HAP-1 (cell line): Measurements from ENCODE around the gene CAGE1.
"Not testable (repeated sequence)": the region's sequence is repeated elsewhere in the genome, so short reads cannot be mapped to it uniquely, and the experiment has no call there.

ENCODE experiments used
- DNase-seq, 2 experiments: peaks; one replicate each; pipeline ENCODE4 v3.0.0-alpha.2; 2016 to 2020; ENCODE audit warnings: low spot score in 2 of 2
- H3K27me3 ChIP-seq: fragments of 250-450 bp; sonication (Bioruptor Pico); 2 replicates; pipeline ENCODE4 v1.5.1; 2020; ENCODE audit warnings: low read depth, mild to moderate bottlenecking, moderate library complexity
- H3K36me3 ChIP-seq: fragments of 250-450 bp; sonication (Bioruptor Pico); replicated peaks from 2 replicates; pipeline ENCODE4 v1.5.1; 2020; ENCODE audit warnings: mild to moderate bottlenecking
- H3K4me1 ChIP-seq: fragments of 250-450 bp; sonication (Bioruptor Pico); 2 replicates; pipeline ENCODE4 v1.5.1; 2020; ENCODE audit warnings: mild to moderate bottlenecking
- H3K4me3 ChIP-seq: fragments of 250-450 bp; sonication (Bioruptor Pico); 2 replicates; pipeline ENCODE4 v1.5.1; 2020; ENCODE audit warnings: mild to moderate bottlenecking, moderate library complexity
- H3K9me3 ChIP-seq: fragments of 250-450 bp; sonication (Bioruptor Pico); 2 replicates; pipeline ENCODE4 v1.5.1; 2020; ENCODE audit warnings: mild to moderate bottlenecking, moderate library complexity
- in situ Hi-C: fragments of 300-500 bp; cut with MboI; formaldehyde crosslinking; loops from 3 replicates; pipeline ENCODE4 v1.14.3; 2020; ENCODE audit warnings: low sequenced_read_pairs, inconsistent platforms, mixed read lengths

CAGE1 gene

GRCh38 chr6:7341989-7342742, 47.4 kb downstream of the CAGE1 start:
- H3K27me3 ChIP-seq: no peaks in the 10 kb centered on the region; the same call in 1 of the 2 replicates
- no peaks in the 10 kb centered on the region for H3K9me3 ChIP-seq
- in situ Hi-C loops: no loop called here
- H3K4me1 ChIP-seq: peaks cover 5% of the 10 kb centered on the region
- H3K36me3 ChIP-seq: no peaks in the 10 kb centered on the region
- H3K4me3 ChIP-seq: no peak overlapping the region
- DNase-seq: no peak

- in situ Hi-C loops: no loop called here
- H3K36me3 ChIP-seq: no peaks in the 10 kb centered on the region
- H3K27me3 ChIP-seq: no peaks in the 10 kb centered on the region; the same call in 1 of the 2 replicates
- no peaks in the 10 kb centered on the region for H3K9me3 ChIP-seq
- H3K4me1 ChIP-seq: peaks cover 5% of the 10 kb centered on the region
- H3K4me3 ChIP-seq: no peak overlapping the region
- DNase-seq: no peak
These were observed 48.3 kb downstream of the CAGE1 start for GRCh38 chr6:7341271-7341670.

GRCh38 chr6:7339007-7339732, 50.4 kb downstream of the CAGE1 start:
- H3K9me3 ChIP-seq, H3K27me3 ChIP-seq, H3K4me3 ChIP-seq, H3K36me3 ChIP-seq, in situ Hi-C loops, H3K4me1 ChIP-seq: not testable (repeated sequence)
- DNase-seq: peak; percentile 22 to 55

- in situ Hi-C loops: no loop called here
- Histone ChIP-seq H3K36me3 (no peaks in the 10 kb centered on the region), H3K27me3 (no peaks in the 10 kb centered on the region; the same call in 1 of the 2 replicates), H3K4me3 (no peak overlapping the region), H3K4me1 (no peaks in the 10 kb centered on the region), H3K9me3 (no peaks in the 10 kb centered on the region)
- no peak for DNase-seq
These were observed 51.5 kb downstream of the CAGE1 start for GRCh38 chr6:7338031-7338430.

- in situ Hi-C loops: no loop called here
- no peaks in the 10 kb centered on the region; the same call in 1 of the 2 replicates for H3K27me3 ChIP-seq
- H3K4me3 ChIP-seq: no peak overlapping the region
- H3K36me3 ChIP-seq: no peaks in the 10 kb centered on the region
- H3K4me1 ChIP-seq: no peaks in the 10 kb centered on the region
- DNase-seq: no peak
- no peaks in the 10 kb centered on the region for H3K9me3 ChIP-seq
These were observed 54.0 kb downstream of the CAGE1 start for GRCh38 chr6:7335519-7335918.

GRCh38 chr6:7334685-7335084, 54.9 kb downstream of the CAGE1 start:
- DNase-seq: no peak
- no peaks in the 10 kb centered on the region for H3K36me3 ChIP-seq
- in situ Hi-C loops: no loop called here

GRCh38 chr6:7332090-7332745, 57.3 kb downstream of the CAGE1 start:
- H3K36me3 ChIP-seq: no peaks in the 10 kb centered on the region
- no peak for DNase-seq
- no peak overlapping the region for H3K4me3 ChIP-seq
- no peaks in the 10 kb centered on the region for H3K9me3 ChIP-seq
- H3K27me3 ChIP-seq: no peaks in the 10 kb centered on the region
- no peaks in the 10 kb centered on the region for H3K4me1 ChIP-seq
- in situ Hi-C loops: no loop called here

More at GRCh38 chr6:7334685-7335084, 54.9 kb downstream of the CAGE1 start:
- Histone ChIP-seq H3K4me1 (no peaks in the 10 kb centered on the region), H3K27me3 (no peaks in the 10 kb centered on the region; the same call in 1 of the 2 replicates), H3K9me3 (no peaks in the 10 kb centered on the region), H3K4me3 (no peak overlapping the region)

GRCh38 chr6:7331452-7331851, 58.1 kb downstream of the CAGE1 start:
- in situ Hi-C loops: no loop called here
- H3K4me3 ChIP-seq: no peak overlapping the region
- H3K4me1 ChIP-seq: no peaks in the 10 kb centered on the region
- no peaks in the 10 kb centered on the region for H3K36me3 ChIP-seq
- DNase-seq: no peak
- H3K9me3 ChIP-seq: no peaks in the 10 kb centered on the region
- no peaks in the 10 kb centered on the region for H3K27me3 ChIP-seq

GRCh38 chr6:7328243-7328642, 61.3 kb downstream of the CAGE1 start:
- DNase-seq: no peak
- Histone ChIP-seq H3K9me3 (no peaks in the 10 kb centered on the region), H3K27me3 (0 out of 2 replicates have a peak, but pooled peaks cover 2% of the 10 kb centered on the region), H3K4me3 (no peak overlapping the region), H3K4me1 (no peaks in the 10 kb centered on the region), H3K36me3 (no peaks in the 10 kb centered on the region)
- in situ Hi-C loops: no loop called here

GRCh38 chr6:7325750-7326149, 63.8 kb downstream of the CAGE1 start:
- Histone ChIP-seq H3K27me3 (0 out of 2 replicates have a peak, but pooled peaks cover 2% of the 10 kb centered on the region), H3K4me1 (no peaks in the 10 kb centered on the region), H3K4me3 (no peak overlapping the region), H3K36me3 (no peaks in the 10 kb centered on the region), H3K9me3 (no peaks in the 10 kb centered on the region)
- in situ Hi-C loops: no loop called here
- DNase-seq: no peak

GRCh38 chr6:7324520-7324919, 65.0 kb downstream of the CAGE1 start:
- no peak for DNase-seq
- Histone ChIP-seq H3K9me3 (no peaks in the 10 kb centered on the region), H3K27me3 (0 out of 2 replicates have a peak, but pooled peaks cover 2% of the 10 kb centered on the region), H3K36me3 (no peaks in the 10 kb centered on the region), H3K4me1 (no peaks in the 10 kb centered on the region), H3K4me3 (no peak overlapping the region)
- in situ Hi-C loops: no loop called here

GRCh38 chr6:7323074-7323473, 66.5 kb downstream of the CAGE1 start:
- Histone ChIP-seq H3K9me3 (no peaks in the 10 kb centered on the region), H3K4me3 (no peak overlapping the region), H3K4me1 (no peaks in the 10 kb centered on the region), H3K36me3 (no peaks in the 10 kb centered on the region), H3K27me3 (0 out of 2 replicates have a peak, but pooled peaks cover 2% of the 10 kb centered on the region)
- DNase-seq: no peak
- in situ Hi-C loops: no loop called here

- in situ Hi-C loops, H3K4me3 ChIP-seq, H3K4me1 ChIP-seq, H3K36me3 ChIP-seq, DNase-seq, H3K27me3 ChIP-seq, H3K9me3 ChIP-seq: not testable (repeated sequence)
These were observed 67.7 kb downstream of the CAGE1 start for GRCh38 chr6:7321866-7322265.

- DNase-seq, H3K36me3 ChIP-seq, in situ Hi-C loops, H3K4me1 ChIP-seq, H3K9me3 ChIP-seq, H3K27me3 ChIP-seq, H3K4me3 ChIP-seq: not testable (repeated sequence)
These were observed 70.1 kb downstream of the CAGE1 start for GRCh38 chr6:7319406-7319805.
